ENCODE measurements around the gene ECE2.

- no peak for TF ChIP-seq CTCF (IDR thresholded peaks at IDR 0.05)
- no peak for TF ChIP-seq POLR2A (IDR thresholded peaks at IDR 0.05)
Observed at GRCh38 chr3:184296616-184297015, 20.8 kb downstream of the ECE2 start.

Data from right lobe of liver (tissue), 4 donors.